HEK293 (cell line): ENCODE data around the gene GRB7.
A peak's percentile ranks its signal among the peaks of the same experiment; 100 is the strongest.

Experiments
- CTCF ChIA-PET: fragments of 350-600 bp; formaldehyde crosslinking; extraction: SDS; loops from one replicate; lab custom pipeline; 2021; ENCODE audit warnings: antibody characterized with exemption; lab: Yijun Ruan, JAX
- POLR2A ChIA-PET: fragments of 300-600 bp; formaldehyde crosslinking; extraction: SDS; loops from one replicate; lab custom pipeline; 2020; ENCODE audit warnings: antibody characterized with exemption, inconsistent platforms; lab: Yijun Ruan, JAX
- H3K27ac ChIP-seq: fragments of 200-500 bp; sonication (Bioruptor generic); 2 replicates; pipeline ENCODE4 v1.5.1; 2014; ENCODE audit warnings: low read depth, low read length, control low read depth, inconsistent platforms; ENCODE audit errors: extremely low read depth
- H3K36me3 ChIP-seq, 2 experiments: fragments of 200-500 bp in 1 of 2; sonication (Bioruptor generic) in 1 of 2; 1 replicate in 1 of 2; 2 replicates in 1 of 2; pipeline ENCODE4 v1.5.1; 2014 to 2017; ENCODE audit warnings: inconsistent platforms in 2 of 2, low read length in 2 of 2; ENCODE audit not compliant: control insufficient read depth in 2 of 2, insufficient read depth in 1 of 2
- H3K4me1 ChIP-seq: fragments of 200-500 bp; sonication (Bioruptor generic); 2 replicates; pipeline ENCODE4 v1.5.1; 2014; ENCODE audit warnings: mild to moderate bottlenecking, low read length, inconsistent platforms; ENCODE audit not compliant: control insufficient read depth, insufficient read depth
- H3K4me3 ChIP-seq: 2 replicates; pipeline ENCODE4 v1.5.1; 2011; ENCODE audit warnings: low read depth, mild to moderate bottlenecking, control low read depth, low read length, moderate library complexity
- H3K9me3 ChIP-seq: fragments of 200-500 bp; sonication (Bioruptor generic); 2 replicates; pipeline ENCODE4 v1.5.1; 2014; ENCODE audit warnings: low read depth, low read length, inconsistent platforms; ENCODE audit not compliant: control insufficient read depth, insufficient read depth
- KLF1 ChIP-seq: fragments of 450-650 bp; formaldehyde crosslinking; IDR thresholded peaks from 2 replicates; pipeline ENCODE4 v1.5.1; 2016; ENCODE audit warnings: missing biosample characterization, missing genetic modification characterization
- KLF8 ChIP-seq: fragments of 450-650 bp; formaldehyde crosslinking; IDR thresholded peaks from 2 replicates; pipeline ENCODE4 v1.5.1; 2016; ENCODE audit warnings: missing biosample characterization, missing genetic modification characterization
- SP3 ChIP-seq: fragments of 450-650 bp; formaldehyde crosslinking; IDR thresholded peaks from 2 replicates; pipeline ENCODE4 v1.5.1; 2016; ENCODE audit warnings: missing biosample characterization, missing genetic modification characterization
- WT1 ChIP-seq: fragments of 450-650 bp; formaldehyde crosslinking; IDR thresholded peaks from 2 replicates; pipeline ENCODE4 v1.5.1; 2016; ENCODE audit warnings: missing biosample characterization, missing genetic modification characterization
- ZBTB17 ChIP-seq: fragments of 450-650 bp; formaldehyde crosslinking; IDR thresholded peaks from 2 replicates; pipeline ENCODE4 v1.5.1; 2016; ENCODE audit warnings: missing biosample characterization, missing genetic modification characterization
- ZBTB8A ChIP-seq: fragments of 450-650 bp; formaldehyde crosslinking; IDR thresholded peaks from 2 replicates; pipeline ENCODE4 v1.5.1; 2016; ENCODE audit warnings: missing biosample characterization, missing genetic modification characterization
- ZEB2 ChIP-seq: fragments of 450-650 bp; formaldehyde crosslinking; IDR thresholded peaks from 2 replicates; pipeline ENCODE4 v1.5.1; 2016; ENCODE audit warnings: missing biosample characterization, missing genetic modification characterization
- ZFP41 ChIP-seq: fragments of 450-650 bp; formaldehyde crosslinking; IDR thresholded peaks from 2 replicates; pipeline ENCODE4 v1.5.1; 2016; ENCODE audit warnings: missing biosample characterization, missing genetic modification characterization, borderline replicate concordance
- ZFP69B ChIP-seq: fragments of 450-650 bp; formaldehyde crosslinking; IDR thresholded peaks from 2 replicates; pipeline ENCODE4 v1.5.1; 2016; ENCODE audit warnings: missing biosample characterization, missing genetic modification characterization
- ZIC2 ChIP-seq: fragments of 450-650 bp; formaldehyde crosslinking; IDR thresholded peaks from 2 replicates; pipeline ENCODE4 v1.5.1; 2016; ENCODE audit warnings: missing biosample characterization, missing genetic modification characterization
- ZNF132 ChIP-seq: fragments of 450-650 bp; formaldehyde crosslinking; IDR thresholded peaks from 2 replicates; pipeline ENCODE4 v1.5.1; 2017; ENCODE audit warnings: missing biosample characterization, missing genetic modification characterization, borderline replicate concordance
- ZNF138 ChIP-seq: fragments of 450-650 bp; formaldehyde crosslinking; IDR thresholded peaks from 2 replicates; pipeline ENCODE4 v1.5.1; 2016; ENCODE audit warnings: missing biosample characterization, missing genetic modification characterization, borderline replicate concordance
- ZNF239 ChIP-seq: fragments of 450-650 bp; formaldehyde crosslinking; IDR thresholded peaks from 2 replicates; pipeline ENCODE4 v1.5.1; 2016; ENCODE audit warnings: missing biosample characterization, missing genetic modification characterization
- ZNF266 ChIP-seq: fragments of 450-650 bp; formaldehyde crosslinking; IDR thresholded peaks from 2 replicates; pipeline ENCODE4 v1.5.1; 2016; ENCODE audit warnings: missing biosample characterization, missing genetic modification characterization, low read depth
- ZNF274 ChIP-seq, 2 experiments: fragments of 200-500 bp in 1 of 2; fragments of 450-650 bp in 1 of 2; sonication (Bioruptor generic) in 1 of 2; formaldehyde crosslinking in 1 of 2; IDR thresholded peaks; 2 replicates each; pipeline versions ENCODE4 v1.5.1 to v1.6.1; 2014 to 2016; ENCODE audit warnings: borderline replicate concordance in 1 of 2, inconsistent platforms in 1 of 2, low read length in 1 of 2, missing biosample characterization in 1 of 2, missing genetic modification characterization in 1 of 2
- ZNF292 ChIP-seq: fragments of 450-650 bp; formaldehyde crosslinking; IDR thresholded peaks from 2 replicates; pipeline ENCODE4 v1.5.1; 2016; ENCODE audit warnings: low read depth, missing biosample characterization, missing genetic modification characterization, borderline replicate concordance
- ZNF354C ChIP-seq: fragments of 450-650 bp; formaldehyde crosslinking; IDR thresholded peaks from 2 replicates; pipeline ENCODE4 v1.5.1; 2016; ENCODE audit warnings: missing biosample characterization, missing genetic modification characterization, low read depth, borderline replicate concordance
- ZNF416 ChIP-seq: fragments of 450-650 bp; formaldehyde crosslinking; IDR thresholded peaks from 2 replicates; pipeline ENCODE4 v1.5.1; 2016; ENCODE audit warnings: missing biosample characterization, missing genetic modification characterization
- ZNF560 ChIP-seq: fragments of 450-650 bp; formaldehyde crosslinking; IDR thresholded peaks from 2 replicates; pipeline ENCODE4 v1.5.1; 2017; ENCODE audit warnings: missing biosample characterization, missing genetic modification characterization, borderline replicate concordance
- ZNF585B ChIP-seq: fragments of 450-650 bp; formaldehyde crosslinking; IDR thresholded peaks from 2 replicates; pipeline ENCODE4 v1.5.1; 2016; ENCODE audit warnings: missing biosample characterization, missing genetic modification characterization
- ZNF626 ChIP-seq: fragments of 450-650 bp; sonication (Bioruptor Pico); formaldehyde crosslinking; IDR thresholded peaks from 2 replicates; pipeline ENCODE4 v1.5.1; 2018; ENCODE audit warnings: missing biosample characterization, missing genetic modification characterization, inconsistent platforms
- ZNF629 ChIP-seq: fragments of 450-650 bp; formaldehyde crosslinking; IDR thresholded peaks from 2 replicates; pipeline ENCODE4 v1.5.1; 2017; ENCODE audit warnings: missing biosample characterization, missing genetic modification characterization
- ZNF658 ChIP-seq: fragments of 450-650 bp; formaldehyde crosslinking; IDR thresholded peaks from 2 replicates; pipeline ENCODE4; 2016; ENCODE audit warnings: missing biosample characterization, missing genetic modification characterization
- ZNF837 ChIP-seq: fragments of 450-650 bp; formaldehyde crosslinking; IDR thresholded peaks from 2 replicates; pipeline ENCODE4 v1.5.1; 2016; ENCODE audit warnings: missing biosample characterization, missing genetic modification characterization
- TF ChIP-seq, protein P1 (sequence below): fragments of 450-650 bp; formaldehyde crosslinking; IDR thresholded peaks from 2 replicates; pipeline ENCODE4 v1.5.1; 2016; ENCODE audit warnings: missing biosample characterization, missing genetic modification characterization
- TF ChIP-seq, protein P2 (sequence below): fragments of 450-650 bp; IDR thresholded peaks from 2 replicates; pipeline ENCODE4 v1.5.1; 2018; ENCODE audit warnings: missing biosample characterization, missing genetic modification characterization
- TF ChIP-seq, protein P3 (sequence below): fragments of 450-650 bp; formaldehyde crosslinking; IDR thresholded peaks from 2 replicates; pipeline ENCODE4 v1.5.1; 2016; ENCODE audit warnings: missing biosample characterization, missing genetic modification characterization
- TF ChIP-seq, protein P4 (sequence below): fragments of 450-650 bp; formaldehyde crosslinking; IDR thresholded peaks from 2 replicates; pipeline ENCODE4 v1.5.1; 2016; ENCODE audit warnings: missing biosample characterization, missing genetic modification characterization
- TF ChIP-seq, protein P5 (sequence below): fragments of 450-650 bp; formaldehyde crosslinking; IDR thresholded peaks from 2 replicates; pipeline ENCODE4 v1.5.1; 2016; ENCODE audit warnings: missing biosample characterization, missing genetic modification characterization

The GRB7 gene

DNA sequence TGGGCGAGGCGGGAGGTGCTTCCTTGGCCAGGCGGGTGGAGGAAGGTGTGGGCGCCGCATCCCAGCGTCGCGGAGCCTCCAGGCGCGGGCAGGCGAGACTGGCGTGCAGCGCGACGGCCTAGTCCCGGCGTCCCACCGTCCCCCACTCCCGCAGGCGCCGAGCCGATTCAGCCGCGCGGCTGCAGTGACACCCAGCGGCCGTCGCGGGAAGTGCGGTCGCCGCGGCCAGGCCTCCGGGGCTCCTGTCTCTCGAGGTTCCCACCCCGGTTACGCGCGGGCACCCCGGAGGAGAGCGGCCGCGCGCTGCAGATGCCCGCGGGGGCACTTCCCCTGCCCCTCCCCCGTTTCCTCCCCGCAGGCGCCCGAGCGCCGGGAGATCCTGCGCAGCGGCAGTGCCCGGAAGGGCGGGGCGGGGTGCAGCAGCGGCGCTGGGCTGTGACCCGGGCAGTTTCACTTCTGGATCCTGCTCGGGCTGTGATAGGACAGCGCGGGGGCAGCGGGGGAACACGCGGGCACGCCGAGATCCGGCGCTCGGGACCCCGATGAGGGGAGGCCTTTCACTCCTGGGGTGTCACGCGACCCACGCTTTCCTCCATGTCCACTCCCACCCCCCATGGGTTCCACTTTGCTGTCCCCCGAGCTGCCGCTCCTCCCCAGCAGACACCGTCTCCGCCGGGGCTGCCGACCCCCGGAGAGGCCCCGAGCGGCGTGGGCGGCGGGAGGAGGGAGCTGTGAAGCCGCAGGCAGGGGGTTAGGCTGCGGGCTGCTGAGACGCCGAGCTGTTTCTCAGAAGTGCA lies 16.6 kb downstream of the GRB7 start:
- ChIA-PET CTCF (interaction anchor here (0.6 to 10.1 kb wide), 30 partner anchors 8 to 663 kb away, joined by 3 to 140 read pairs (median 4); partner anchors contain the start of genes ERBB2, MIEN1, PNMT and PPP1R1B), POLR2A (interaction anchor here (0.7 to 2.3 kb wide), 5 partner anchors 9 to 206 kb away, joined by 3 to 8 read pairs (median 4); partner anchors contain the start of genes ERBB2 and MIEN1)
- H3K4me1 ChIP-seq: peaks cover 4% of the 10 kb centered on the region; the same call in 1 of the 2 replicates
- peak overlapping the region; percentile 50 for H3K4me3 ChIP-seq
- H3K9me3 ChIP-seq: no peaks in the 10 kb centered on the region
- no peaks in the 10 kb centered on the region for H3K36me3 ChIP-seq
- H3K27ac ChIP-seq: peak overlapping the region; percentile 87
- TF ChIP-seq ZNF560 (tag by site-specific recombination) (no peak), WT1 (tag by site-specific recombination) (no peak), ZBTB8A (tag by site-specific recombination) (peak; percentile 82), ZNF626 (tag by site-specific recombination) (no peak), KLF8 (tag by site-specific recombination) (peak; percentile 63; the same call in 1 of the 2 replicates), KLF1 (tag by site-specific recombination) (0 out of 2 replicates have a peak, but pooled peaks have one; percentile 62), ZNF837 (tag by site-specific recombination) (no peak), SP3 (peak; percentile 43), ZNF239 (tag by site-specific recombination) (no peak), ZIC2 (tag by site-specific recombination) (peak; percentile 95), ZNF416 (no peak), ZNF354C (tag by site-specific recombination) (no peak), ZFP69B (tag by site-specific recombination) (no peak), ZNF132 (tag by site-specific recombination) (no peak), ZNF138 (tag by site-specific recombination) (no peak), ZNF629 (peak; percentile 52), ZNF292 (no peak), ZNF266 (no peak), ZBTB17 (tag by site-specific recombination) (peak; percentile 77), ZNF274 (IDR thresholded peaks at IDR 0.05; ENCODE audit: low read length) (no peak), ZNF274 (tag by site-specific recombination; IDR thresholded peaks at IDR 0.05; ENCODE audit: borderline replicate concordance) (no peak), ZNF585B (tag by site-specific recombination) (no peak), ZNF658 (tag by site-specific recombination) (no peak), ZEB2 (tag by site-specific recombination) (peak; percentile 71), ZFP41 (tag by site-specific recombination) (no peak)
- TF ChIP-seq, protein P1, sequence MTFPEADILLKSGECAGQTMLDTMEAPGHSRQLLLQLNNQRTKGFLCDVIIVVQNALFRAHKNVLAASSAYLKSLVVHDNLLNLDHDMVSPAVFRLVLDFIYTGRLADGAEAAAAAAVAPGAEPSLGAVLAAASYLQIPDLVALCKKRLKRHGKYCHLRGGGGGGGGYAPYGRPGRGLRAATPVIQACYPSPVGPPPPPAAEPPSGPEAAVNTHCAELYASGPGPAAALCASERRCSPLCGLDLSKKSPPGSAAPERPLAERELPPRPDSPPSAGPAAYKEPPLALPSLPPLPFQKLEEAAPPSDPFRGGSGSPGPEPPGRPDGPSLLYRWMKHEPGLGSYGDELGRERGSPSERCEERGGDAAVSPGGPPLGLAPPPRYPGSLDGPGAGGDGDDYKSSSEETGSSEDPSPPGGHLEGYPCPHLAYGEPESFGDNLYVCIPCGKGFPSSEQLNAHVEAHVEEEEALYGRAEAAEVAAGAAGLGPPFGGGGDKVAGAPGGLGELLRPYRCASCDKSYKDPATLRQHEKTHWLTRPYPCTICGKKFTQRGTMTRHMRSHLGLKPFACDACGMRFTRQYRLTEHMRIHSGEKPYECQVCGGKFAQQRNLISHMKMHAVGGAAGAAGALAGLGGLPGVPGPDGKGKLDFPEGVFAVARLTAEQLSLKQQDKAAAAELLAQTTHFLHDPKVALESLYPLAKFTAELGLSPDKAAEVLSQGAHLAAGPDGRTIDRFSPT (tag by site-specific recombination): peak; percentile 52; the same call in 1 of the 2 replicates
- TF ChIP-seq, protein P2, sequence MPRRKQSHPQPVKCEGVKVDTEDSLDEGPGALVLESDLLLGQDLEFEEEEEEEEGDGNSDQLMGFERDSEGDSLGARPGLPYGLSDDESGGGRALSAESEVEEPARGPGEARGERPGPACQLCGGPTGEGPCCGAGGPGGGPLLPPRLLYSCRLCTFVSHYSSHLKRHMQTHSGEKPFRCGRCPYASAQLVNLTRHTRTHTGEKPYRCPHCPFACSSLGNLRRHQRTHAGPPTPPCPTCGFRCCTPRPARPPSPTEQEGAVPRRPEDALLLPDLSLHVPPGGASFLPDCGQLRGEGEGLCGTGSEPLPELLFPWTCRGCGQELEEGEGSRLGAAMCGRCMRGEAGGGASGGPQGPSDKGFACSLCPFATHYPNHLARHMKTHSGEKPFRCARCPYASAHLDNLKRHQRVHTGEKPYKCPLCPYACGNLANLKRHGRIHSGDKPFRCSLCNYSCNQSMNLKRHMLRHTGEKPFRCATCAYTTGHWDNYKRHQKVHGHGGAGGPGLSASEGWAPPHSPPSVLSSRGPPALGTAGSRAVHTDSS (tag by site-specific recombination): no peak; the same call in 1 of the 2 replicates
- TF ChIP-seq, protein P3, sequence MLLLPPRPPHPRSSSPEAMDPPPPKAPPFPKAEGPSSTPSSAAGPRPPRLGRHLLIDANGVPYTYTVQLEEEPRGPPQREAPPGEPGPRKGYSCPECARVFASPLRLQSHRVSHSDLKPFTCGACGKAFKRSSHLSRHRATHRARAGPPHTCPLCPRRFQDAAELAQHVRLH (tag by site-specific recombination): no peak
- TF ChIP-seq, protein P4, sequence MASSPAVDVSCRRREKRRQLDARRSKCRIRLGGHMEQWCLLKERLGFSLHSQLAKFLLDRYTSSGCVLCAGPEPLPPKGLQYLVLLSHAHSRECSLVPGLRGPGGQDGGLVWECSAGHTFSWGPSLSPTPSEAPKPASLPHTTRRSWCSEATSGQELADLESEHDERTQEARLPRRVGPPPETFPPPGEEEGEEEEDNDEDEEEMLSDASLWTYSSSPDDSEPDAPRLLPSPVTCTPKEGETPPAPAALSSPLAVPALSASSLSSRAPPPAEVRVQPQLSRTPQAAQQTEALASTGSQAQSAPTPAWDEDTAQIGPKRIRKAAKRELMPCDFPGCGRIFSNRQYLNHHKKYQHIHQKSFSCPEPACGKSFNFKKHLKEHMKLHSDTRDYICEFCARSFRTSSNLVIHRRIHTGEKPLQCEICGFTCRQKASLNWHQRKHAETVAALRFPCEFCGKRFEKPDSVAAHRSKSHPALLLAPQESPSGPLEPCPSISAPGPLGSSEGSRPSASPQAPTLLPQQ (tag by site-specific recombination): no peak; the same call in 1 of the 2 replicates
- TF ChIP-seq, protein P5, sequence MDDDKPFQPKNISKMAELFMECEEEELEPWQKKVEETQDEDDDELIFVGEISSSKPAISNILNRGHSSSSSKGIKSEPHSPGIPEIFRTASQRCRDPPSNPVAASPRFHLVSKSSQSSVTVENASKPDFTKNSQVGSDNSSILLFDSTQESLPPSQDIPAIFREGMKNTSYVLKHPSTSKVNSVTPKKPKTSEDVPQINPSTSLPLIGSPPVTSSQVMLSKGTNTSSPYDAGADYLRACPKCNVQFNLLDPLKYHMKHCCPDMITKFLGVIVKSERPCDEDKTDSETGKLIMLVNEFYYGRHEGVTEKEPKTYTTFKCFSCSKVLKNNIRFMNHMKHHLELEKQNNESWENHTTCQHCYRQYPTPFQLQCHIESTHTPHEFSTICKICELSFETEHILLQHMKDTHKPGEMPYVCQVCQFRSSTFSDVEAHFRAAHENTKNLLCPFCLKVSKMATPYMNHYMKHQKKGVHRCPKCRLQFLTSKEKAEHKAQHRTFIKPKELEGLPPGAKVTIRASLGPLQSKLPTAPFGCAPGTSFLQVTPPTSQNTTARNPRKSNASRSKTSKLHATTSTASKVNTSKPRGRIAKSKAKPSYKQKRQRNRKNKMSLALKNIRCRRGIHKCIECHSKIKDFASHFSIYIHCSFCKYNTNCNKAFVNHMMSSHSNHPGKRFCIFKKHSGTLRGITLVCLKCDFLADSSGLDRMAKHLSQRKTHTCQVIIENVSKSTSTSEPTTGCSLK (tag by site-specific recombination): no peak
